Colonic mucosa (tissue), 4 donors: ENCODE results near the gene NOP16. TPM values are rescaled to one million over a fixed set of nuclear protein-coding genes. Genes with fewer than 3 reads are reported as not detected.
A peak's percentile ranks its signal among the peaks of the same experiment; 100 is the strongest.

ENCODE experiments used
- DNase-seq: peaks from one replicate; pipeline ENCODE4 v3.0.0-alpha.2; 2020
- H3K27ac ChIP-seq: fragments of 200-600 bp; one replicate; pipeline ENCODE4 v1.8.0; 2021
- H3K27me3 ChIP-seq: fragments of 200-600 bp; one replicate; pipeline ENCODE4 v1.8.0; 2021
- H3K36me3 ChIP-seq: fragments of 200-600 bp; one replicate; pipeline ENCODE4 v1.8.0; 2021
- H3K4me1 ChIP-seq: fragments of 200-600 bp; one replicate; pipeline ENCODE4 v1.8.0; 2021; ENCODE audit warnings: mild to moderate bottlenecking
- H3K4me3 ChIP-seq: fragments of 200-600 bp; one replicate; pipeline ENCODE4 v1.8.0; 2021
- H3K9ac ChIP-seq, 2 donors: one replicate each; pipeline ENCODE4 v1.7.0; 2013; ENCODE audit warnings: control low read depth in 2 of 2, low read depth in 2 of 2, low read length in 2 of 2
- H3K9me3 ChIP-seq: fragments of 200-600 bp; one replicate; pipeline ENCODE4 v1.8.0; 2021
- CTCF ChIP-seq: fragments of 200-600 bp; IDR thresholded peaks from one replicate; pipeline ENCODE4 v1.8.0; 2022; ENCODE audit warnings: antibody characterized with exemption, mild to moderate bottlenecking
- intact Hi-C: fragments of 100-400 bp; cut with DNase I; formaldehyde crosslinking; loops from one replicate; pipeline ENCODE4 v1.14.1; 2022
- total RNA-seq, 2 donors: library from RNA; stranded (reverse); fragmentation: NEBNext Ultra II Directional in 1 of 2; extraction: Animal tissue kit (Norgen Biotek cat#: 25700) in 1 of 2; gene quantifications; one replicate each; pipeline ENCODE4 v1.2.1, GENCODE V29; 2021
- donor health status: healthy.
- donor health status: DM: no; HTN: no; CAD: no.
- donor health status: DM: no; HTN: no; CAD: no.

Gene NOP16
- total RNA-seq, 2 donors from 2014 or later, result 17.1 to 45.7 TPM

GRCh38 chr5:176362233-176362490 lies 26.2 kb downstream of the NOP16 start:
- no peaks in the 10 kb centered on the region for H3K4me1 ChIP-seq
- H3K9me3 ChIP-seq, result no peaks in the 10 kb centered on the region
- H3K27ac ChIP-seq, result no peak overlapping the region
- H3K27me3 ChIP-seq, result no peaks in the 10 kb centered on the region
- no peaks in the 10 kb centered on the region for H3K36me3 ChIP-seq
- no peak for DNase-seq
- TF ChIP-seq CTCF, result no peak
- peak overlapping the region; percentile 97 for H3K4me3 ChIP-seq
- intact Hi-C loops, result no loop called here
- peak overlapping the region; percentile 93 to 99 for H3K9ac ChIP-seq

GRCh38 chr5:176361437-176362232 lies 26.8 kb downstream of the NOP16 start, which contains the start of gene KIAA1191:
TSS of gene KIAA1191 (minus strand) at chr5:176361764. CDS start at chr5:176359508, 2,256 bp downstream.
- Histone ChIP-seq H3K9me3 (no peaks in the 10 kb centered on the region), H3K9ac (peak within 1 kb of the TSS; percentile 93 to 99), H3K4me1 (no peaks in the 10 kb centered on the region), H3K4me3 (peak within 1 kb of the TSS; percentile 97), H3K27ac (peak within 1 kb of the TSS; percentile 73), H3K36me3 (no peaks in the 10 kb centered on the region), H3K27me3 (no peaks in the 10 kb centered on the region)
- intact Hi-C loops, result no loop called here
- peak; percentile 11 for TF ChIP-seq CTCF
- peak; percentile 96 for DNase-seq

- Histone ChIP-seq H3K27ac (peak overlapping the region; percentile 73), H3K36me3 (no peaks in the 10 kb centered on the region), H3K4me3 (peak overlapping the region; percentile 97), H3K4me1 (no peaks in the 10 kb centered on the region), H3K9me3 (no peaks in the 10 kb centered on the region), H3K9ac (peak overlapping the region; percentile 93 to 99), H3K27me3 (no peaks in the 10 kb centered on the region)
- no peak for TF ChIP-seq CTCF
- peak; percentile 48 for DNase-seq
- intact Hi-C loops, result no loop called here
These were observed 27.4 kb downstream of the NOP16 start for GRCh38 chr5:176360894-176361436.

GRCh38 chr5:176359658-176360057 lies 28.7 kb downstream of the NOP16 start:
- TF ChIP-seq CTCF, result no peak
- H3K36me3 ChIP-seq, result no peaks in the 10 kb centered on the region
- no peaks in the 10 kb centered on the region for H3K9me3 ChIP-seq
- no peak overlapping the region for H3K9ac ChIP-seq
- H3K27ac ChIP-seq, result no peak overlapping the region
- H3K4me3 ChIP-seq, result no peak overlapping the region
- no peak for DNase-seq
- no peaks in the 10 kb centered on the region for H3K4me1 ChIP-seq
- H3K27me3 ChIP-seq, result no peaks in the 10 kb centered on the region
- intact Hi-C loops, result no loop called here

GRCh38 chr5:176356179-176356566 lies 32.2 kb downstream of the NOP16 start:
- H3K9me3 ChIP-seq, result no peaks in the 10 kb centered on the region
- no peaks in the 10 kb centered on the region for H3K27me3 ChIP-seq
- H3K4me3 ChIP-seq, result no peak overlapping the region
- no peak overlapping the region for H3K27ac ChIP-seq
- TF ChIP-seq CTCF, result no peak
- no peak for DNase-seq
- H3K36me3 ChIP-seq, result peaks cover 5% of the 10 kb centered on the region
- intact Hi-C loops, result no loop called here
- H3K9ac ChIP-seq, result no peak overlapping the region
- H3K4me1 ChIP-seq, result no peaks in the 10 kb centered on the region
